ENCODE measurements around the gene TCERG1L.

- TF ChIP-seq CTCF (IDR thresholded peaks at IDR 0.05) (no peak), POLR2A (IDR thresholded peaks at IDR 0.05) (no peak)
These were observed 182.0 kb downstream of the TCERG1L start for GRCh38 chr10:131129544-131129943.
